Ovary (tissue), 3 donors: ENCODE results near the gene CCDC91.

Experiments used
- CTCF ChIP-seq, 3 donors: fragments of 450-650 bp in 2 of 3; fragments of 200-600 bp in 1 of 3; IDR thresholded peaks; one replicate each; pipeline versions ENCODE4 v1.5.1 to v1.8.0; 2016 to 2022; ENCODE audit warnings: antibody characterized with exemption in 3 of 3, mild to moderate bottlenecking in 1 of 3
- EP300 ChIP-seq: sonication (generic); formaldehyde crosslinking; IDR thresholded peaks from one replicate; pipeline ENCODE4 v1.6.1; 2017; ENCODE audit warnings: antibody characterized with exemption
- POLR2A ChIP-seq: fragments of 450-650 bp; IDR thresholded peaks from one replicate; pipeline ENCODE4 v1.6.1; 2017; ENCODE audit warnings: antibody characterized with exemption, mild to moderate bottlenecking, moderate library complexity
- donor health status: DM: no; HTN: no; CAD: no.

- TF ChIP-seq CTCF (IDR thresholded peaks at IDR 0.05) (no peak), EP300 (no peak), POLR2A (no peak)
These were observed 106.0 kb downstream of the CCDC91 start for GRCh38 chr12:28296287-28296686.
